OCI-LY1 (cell line): ENCODE measurements around the gene DPF3.

Experiments
- EZH2 ChIP-seq: fragments of 200-600 bp; sonication (generic), shearing (Covaris generic); IDR thresholded peaks from 2 replicates; pipeline ENCODE4 v1.8.0; 2017; ENCODE audit warnings: borderline replicate concordance, mixed run types, mild to moderate bottlenecking, antibody characterized with exemption, low read length, moderate library complexity, mixed read lengths
- TF ChIP-seq, protein P1 (sequence below): fragments of 200-600 bp; sonication (generic), shearing (Covaris generic); IDR thresholded peaks from 2 replicates; pipeline ENCODE4 v1.5.1; 2017; ENCODE audit warnings: mild to moderate bottlenecking, antibody characterized with exemption, low read length, moderate library complexity, mixed read lengths

- TF ChIP-seq, protein P1, sequence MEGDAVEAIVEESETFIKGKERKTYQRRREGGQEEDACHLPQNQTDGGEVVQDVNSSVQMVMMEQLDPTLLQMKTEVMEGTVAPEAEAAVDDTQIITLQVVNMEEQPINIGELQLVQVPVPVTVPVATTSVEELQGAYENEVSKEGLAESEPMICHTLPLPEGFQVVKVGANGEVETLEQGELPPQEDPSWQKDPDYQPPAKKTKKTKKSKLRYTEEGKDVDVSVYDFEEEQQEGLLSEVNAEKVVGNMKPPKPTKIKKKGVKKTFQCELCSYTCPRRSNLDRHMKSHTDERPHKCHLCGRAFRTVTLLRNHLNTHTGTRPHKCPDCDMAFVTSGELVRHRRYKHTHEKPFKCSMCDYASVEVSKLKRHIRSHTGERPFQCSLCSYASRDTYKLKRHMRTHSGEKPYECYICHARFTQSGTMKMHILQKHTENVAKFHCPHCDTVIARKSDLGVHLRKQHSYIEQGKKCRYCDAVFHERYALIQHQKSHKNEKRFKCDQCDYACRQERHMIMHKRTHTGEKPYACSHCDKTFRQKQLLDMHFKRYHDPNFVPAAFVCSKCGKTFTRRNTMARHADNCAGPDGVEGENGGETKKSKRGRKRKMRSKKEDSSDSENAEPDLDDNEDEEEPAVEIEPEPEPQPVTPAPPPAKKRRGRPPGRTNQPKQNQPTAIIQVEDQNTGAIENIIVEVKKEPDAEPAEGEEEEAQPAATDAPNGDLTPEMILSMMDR, result no peak
- TF ChIP-seq EZH2, result no peak
Observed at GRCh38 chr14:72839753-72840607, 53.9 kb downstream of the DPF3 start.
